GM20000 (cell line): ENCODE data around the gene KIF16B.

Experiments used
- DNase-seq: peaks from one replicate; pipeline ENCODE4 v3.0.0; 2012; ENCODE audit warnings: low spot score
- CTCF ChIP-seq: IDR thresholded peaks from 2 replicates; pipeline ENCODE4 v1.5.1; 2012; ENCODE audit warnings: mild to moderate bottlenecking, control low read depth; ENCODE audit errors: extremely low read depth, missing control alignments

The KIF16B gene

GRCh38 chr20:16245879-16246278, 327.4 kb downstream of the KIF16B start:
- DNase-seq: no peak
- TF ChIP-seq CTCF: no peak

GRCh38 chr20:16244892-16245291, 328.4 kb downstream of the KIF16B start:
- DNase-seq: no peak
- no peak for TF ChIP-seq CTCF

GRCh38 chr20:16243470-16243869, 329.8 kb downstream of the KIF16B start:
- TF ChIP-seq CTCF: no peak
- no peak for DNase-seq

GRCh38 chr20:16241911-16242310, 331.3 kb downstream of the KIF16B start:
- TF ChIP-seq CTCF: peak; percentile 16
- no peak for DNase-seq

GRCh38 chr20:16240355-16240754, 332.9 kb downstream of the KIF16B start:
- DNase-seq: no peak
- no peak for TF ChIP-seq CTCF

- no peak for DNase-seq
These were observed 336.5 kb downstream of the KIF16B start for GRCh38 chr20:16236589-16237241.

GRCh38 chr20:16230402-16230801, 342.8 kb downstream of the KIF16B start:
- no peak for DNase-seq
- no peak for TF ChIP-seq CTCF

More at GRCh38 chr20:16236589-16237241, 336.5 kb downstream of the KIF16B start:
- TF ChIP-seq CTCF: no peak
